LNCAP (cell line): ENCODE results near the gene DISP2.
A peak's percentile ranks its signal among the peaks of the same experiment; 100 is the strongest.

Experiments used
- CTCF ChIP-seq: fragments of 450-650 bp; IDR thresholded peaks from 2 replicates; pipeline ENCODE4 v1.5.1; 2017; ENCODE audit warnings: mild to moderate bottlenecking

The DISP2 gene

GRCh38 chr15:40357723-40358470 is at the start of gene DISP2:
Gene DISP2, plus strand, starts transcription at chr15:40358219. Its CDS starts 103 bp downstream, at chr15:40358322.
- TF ChIP-seq CTCF: no peak

GRCh38 chr15:40309344-40309862 is 48.6 kb upstream of the DISP2 start:
- TF ChIP-seq CTCF: no peak

GRCh38 chr15:40310001-40310959 is 47.7 kb upstream of the DISP2 start:
- TF ChIP-seq CTCF: peak; percentile 74

GRCh38 chr15:40310993-40311392 is 47.0 kb upstream of the DISP2 start:
- TF ChIP-seq CTCF: no peak

- no peak for TF ChIP-seq CTCF
These were observed 45.5 kb upstream of the DISP2 start for GRCh38 chr15:40312370-40313158.

- no peak for TF ChIP-seq CTCF
These were observed 44.3 kb upstream of the DISP2 start for GRCh38 chr15:40313531-40314398.
